HCT116 (cell line): ENCODE data around the gene MSLN. TPM values are rescaled to one million over a fixed set of nuclear protein-coding genes. Genes with fewer than 3 reads are reported as not detected.
A peak's percentile ranks its signal among the peaks of the same experiment; 100 is the strongest.

ENCODE experiments used
- ATAC-seq: fragments of 200-7000 bp; cut with Tn5 transposase; 2 replicates; pipeline ENCODE4 v1.9.1; 2020; ENCODE audit warnings: mild to moderate bottlenecking, moderate library complexity
- BruUV-seq: library from RNA; stranded (reverse); fragments of 400-500 nt; replicated peaks from 2 replicates; lab custom pipeline; 2021; lab: Mats Ljungman, UMichigan
- CTCF ChIA-PET: fragments of 300-600 bp; sonication (Branson Sonifier 250); formaldehyde crosslinking; loops from one replicate; lab custom pipeline; 2021; ENCODE audit warnings: antibody characterized with exemption; lab: Charles Lee
- POLR2A ChIA-PET: fragments of 300-600, 350-600 bp; sonication (Branson Sonifier 250); formaldehyde crosslinking; loops from one replicate; lab custom pipeline; 2021; ENCODE audit warnings: antibody characterized with exemption; lab: Charles Lee
- RAD21 ChIA-PET, 2 experiments: fragments of 300-600 bp; sonication (Branson Sonifier 250); formaldehyde crosslinking; loops; one replicate each; lab custom pipeline; 2023; ENCODE audit warnings: low total read pairs in 2 of 2; ENCODE audit not compliant: uncharacterized antibody in 2 of 2, unreplicated experiment in 2 of 2, low non-redundant PET in 1 of 2; lab: Charles Lee
- DNase-seq: peaks from one replicate; pipeline ENCODE4 v3.0.0-alpha.2; 2010; ENCODE audit warnings: low read depth, low spot score
- H2AFZ ChIP-seq: fragments of 200-600 bp; shearing (Covaris generic), sonication (generic); 2 replicates; pipeline ENCODE4 v1.6.1; 2017; ENCODE audit warnings: low read depth, mixed run types, mixed read lengths, antibody characterized with exemption, low read length; ENCODE audit not compliant: poor library complexity, severe bottlenecking
- H3K27ac ChIP-seq: 2 replicates; pipeline ENCODE4 v1.5.1; 2012; ENCODE audit warnings: low read depth, low read length
- H3K27me3 ChIP-seq: fragments of 200-600 bp; sonication (generic); 2 replicates; pipeline ENCODE4 v1.6.1; 2016; ENCODE audit warnings: mixed run types, low read length, mixed read lengths; ENCODE audit not compliant: insufficient read depth
- H3K36me3 ChIP-seq, 2 experiments: fragments of 200-500 bp in 1 of 2; fragments of 200-600 bp in 1 of 2; sonication (Bioruptor generic) in 1 of 2; sonication (generic) in 1 of 2; 2 replicates each; pipeline versions ENCODE4 v1.5.1 to v1.6.1; 2014 to 2016; ENCODE audit warnings: low read length in 2 of 2, inconsistent platforms in 1 of 2, mixed read lengths in 1 of 2, mixed run types in 1 of 2; ENCODE audit not compliant: insufficient read depth in 2 of 2, control insufficient read depth in 1 of 2
- H3K4me1 ChIP-seq, 2 experiments: fragments of 200-600 bp in 1 of 2; sonication (generic) in 1 of 2; 2 replicates each; pipeline versions ENCODE4 v1.5.1 to v1.6.1; 2012 to 2017; ENCODE audit warnings: low read length in 2 of 2, inconsistent platforms in 1 of 2, mild to moderate bottlenecking in 1 of 2, mixed read lengths in 1 of 2, mixed run types in 1 of 2, moderate library complexity in 1 of 2; ENCODE audit not compliant: insufficient read depth in 2 of 2, control insufficient read depth in 1 of 2
- H3K4me2 ChIP-seq: fragments of 200-600 bp; sonication (generic); 2 replicates; pipeline ENCODE4 v1.6.1; 2017; ENCODE audit warnings: mixed run types, low read length, mixed read lengths
- H3K4me3 ChIP-seq, 2 experiments: fragments of 200-600 bp in 1 of 2; sonication (generic) in 1 of 2; replicated peaks in 1 of 2; 2 replicates each; pipeline ENCODE4 v1.5.1; 2011 to 2016; ENCODE audit warnings: low read length in 2 of 2, control low read depth in 1 of 2, low read depth in 1 of 2, mild to moderate bottlenecking in 1 of 2, mixed read lengths in 1 of 2, mixed run types in 1 of 2
- H3K79me2 ChIP-seq: fragments of 200-600 bp; sonication (generic); 2 replicates; pipeline ENCODE4 v1.6.1; 2017; ENCODE audit warnings: mild to moderate bottlenecking, mixed run types, low read length, moderate library complexity, mixed read lengths; ENCODE audit not compliant: insufficient read depth
- H3K9ac ChIP-seq: fragments of 200-600 bp; sonication (generic); 2 replicates; pipeline ENCODE4 v1.6.1; 2016; ENCODE audit warnings: low read length, mixed read lengths
- H3K9me2 ChIP-seq: fragments of 200-600 bp; sonication (generic), shearing (Covaris generic); 2 replicates; pipeline ENCODE4 v1.6.1; 2017; ENCODE audit warnings: mixed run types, mild to moderate bottlenecking, moderate library complexity; ENCODE audit not compliant: insufficient read depth
- H3K9me3 ChIP-seq, 2 experiments: fragments of 200-500 bp in 1 of 2; fragments of 200-600 bp in 1 of 2; sonication (Bioruptor generic) in 1 of 2; sonication (generic) in 1 of 2; 2 replicates each; pipeline ENCODE4 v1.6.1; 2014 to 2017; ENCODE audit warnings: low read length in 2 of 2, mixed read lengths in 2 of 2, inconsistent platforms in 1 of 2, low read depth in 1 of 2, mild to moderate bottlenecking in 1 of 2, mixed run types in 1 of 2, moderate library complexity in 1 of 2; ENCODE audit not compliant: control insufficient read depth in 1 of 2, insufficient read depth in 1 of 2
- H4K20me1 ChIP-seq: fragments of 200-600 bp; sonication (generic), shearing (Covaris generic); 2 replicates; pipeline ENCODE4 v1.6.1; 2017; ENCODE audit warnings: mixed run types, mild to moderate bottlenecking, moderate library complexity; ENCODE audit not compliant: insufficient read depth
- CEBPB ChIP-seq: IDR thresholded peaks from 2 replicates; pipeline ENCODE4 v1.6.1; 2012; ENCODE audit warnings: low read depth
- EGR1 ChIP-seq: IDR thresholded peaks from 2 replicates; pipeline ENCODE4 v1.6.1; 2012; ENCODE audit warnings: low read depth
- EZH2phosphoT487 ChIP-seq: fragments of 200-600 bp; IDR thresholded peaks from 2 replicates; pipeline ENCODE4 v1.6.1; 2018; ENCODE audit warnings: antibody characterized with exemption, borderline replicate concordance
- JUND ChIP-seq: IDR thresholded peaks from 2 replicates; pipeline ENCODE4 v1.6.1; 2012
- POLR2AphosphoS5 ChIP-seq: IDR thresholded peaks from 2 replicates; pipeline ENCODE4 v1.6.1; 2011; ENCODE audit warnings: mild to moderate bottlenecking, low read depth, low read length, moderate library complexity
- SIN3A ChIP-seq: IDR thresholded peaks from 2 replicates; pipeline ENCODE4 v1.6.1; 2012; ENCODE audit warnings: low read depth
- SP1 ChIP-seq: IDR thresholded peaks from 2 replicates; pipeline ENCODE4 v1.6.1; 2012; ENCODE audit warnings: low read depth
- SRF ChIP-seq: IDR thresholded peaks from 2 replicates; pipeline ENCODE4 v1.6.1; 2012; ENCODE audit warnings: low read depth
- ZFX ChIP-seq: fragments of 450-650 bp; IDR thresholded peaks from 2 replicates; pipeline ENCODE4 v1.6.1; 2017
- intact Hi-C: fragments of 100-400 bp; cut with micrococcal nuclease; formaldehyde crosslinking; loops from 2 replicates; pipeline ENCODE4 v1.10.0; 2022
- total RNA-seq: library from RNA; stranded (reverse); gene quantifications from one replicate; pipeline ENCODE4 v1.2.1, GENCODE V29; 2021; ENCODE audit not compliant: unreplicated experiment
- TF ChIP-seq, protein P1 (sequence below): IDR thresholded peaks from 2 replicates; pipeline ENCODE4 v1.6.1; 2012
- TF ChIP-seq, protein P2 (sequence below): IDR thresholded peaks from 2 replicates; pipeline ENCODE4 v1.6.1; 2012; ENCODE audit warnings: low read depth

MSLN gene
- total RNA-seq, 1 experiment from 2014 or later: 40.9 TPM

DNA sequence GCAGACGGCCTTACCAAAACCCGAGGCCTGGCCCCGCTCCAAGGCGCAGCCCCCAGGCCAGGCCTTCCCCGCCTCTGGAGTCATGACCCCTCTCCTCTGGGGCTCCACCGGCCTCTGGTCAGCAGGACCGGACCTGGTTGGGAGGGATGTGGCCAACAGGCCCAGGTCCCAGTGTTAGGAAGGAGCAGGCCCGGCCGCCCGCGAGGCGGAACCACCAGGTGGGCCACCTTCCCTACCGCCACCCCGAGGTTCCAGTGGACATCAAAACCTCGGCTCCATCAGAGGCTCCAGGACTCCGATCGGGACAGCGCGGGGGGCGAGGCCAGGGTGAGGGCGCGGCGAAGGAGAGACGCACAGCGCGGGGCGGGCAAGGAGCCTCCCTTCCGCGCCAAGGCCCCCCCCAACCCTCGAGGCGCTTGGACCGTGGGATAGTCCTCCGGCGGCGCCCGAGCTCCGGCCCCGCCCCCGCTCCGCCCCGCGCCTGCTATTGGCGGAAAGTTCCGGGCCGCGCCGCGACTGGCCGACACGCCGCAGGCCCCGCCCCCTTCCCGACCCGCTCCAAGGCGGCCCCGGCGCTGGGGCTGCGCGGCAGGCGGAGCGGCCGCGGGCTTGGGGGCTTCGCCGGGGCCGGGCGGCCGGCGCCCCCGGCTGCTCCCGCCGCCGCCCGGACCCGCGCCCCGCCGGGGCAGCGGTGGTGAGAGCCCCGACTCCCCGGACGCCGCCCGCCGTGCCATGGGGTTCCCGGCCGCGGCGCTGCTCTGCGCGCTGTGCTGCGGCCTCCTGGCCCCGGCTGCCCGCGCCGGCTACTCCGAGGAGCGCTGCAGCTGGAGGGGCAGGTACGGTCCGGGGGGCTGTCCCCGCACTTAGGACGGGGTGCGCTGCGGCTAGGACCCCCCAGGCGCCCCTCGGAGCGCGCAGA is 45.7 kb upstream of the MSLN start, which contains the start of gene METRN:
Gene METRN, plus strand, starts transcription at position 561 of the 919 bp plus-strand sequence. Its CDS starts 172 bp downstream, at position 733.
- ATAC-seq (peak; percentile 64), DNase-seq (no peak)
- CTCF ChIA-PET: interaction anchor here (0.6 to 2.4 kb wide), 4 partner anchors 13 to 388 kb away, joined by 3 to 20 read pairs (median 4); no protein-coding TSS in a partner anchor
- RAD21 ChIA-PET: no interaction called here
- peaks cover 3% of the 10 kb centered on the region; the same call in 1 of the 2 replicates for H4K20me1 ChIP-seq
- no peak within 1 kb of the TSS for H2AFZ ChIP-seq
- no peaks in the 10 kb centered on the region for H3K9me2 ChIP-seq
- TF ChIP-seq POLR2AphosphoS5 (0 out of 2 replicates have a peak, but pooled peaks have one; percentile 30), JUND (no peak)
- TF ChIP-seq, all 23 proteins: peak for 1
- BruUV-seq: no TSS peak
- Histone ChIP-seq H3K9me3 (no peaks in the 10 kb centered on the region), H3K27me3 (no peaks in the 10 kb centered on the region), H3K4me3 (peak within 1 kb of the TSS; percentile 59 to 74), H3K27ac (peak within 1 kb of the TSS; percentile 92), H3K36me3 (no peaks in the 10 kb centered on the region), H3K9ac (peak within 1 kb of the TSS; percentile 85), H3K79me2 (peaks cover 19% of the 10 kb centered on the region), H3K4me1 (peaks cover 37 to 75% of the 10 kb centered on the region in 2 experiments), H3K4me2 (peak within 1 kb of the TSS; percentile 93)
- intact Hi-C loops: loop anchor here (5.0 kb wide), 2 partner anchors 162 to 342 kb away; no protein-coding TSS in a partner anchor
- POLR2A ChIA-PET: interaction anchor here (1.6 to 2.3 kb wide), 2 partner anchors 11 to 13 kb away, joined by 9 to 20 read pairs; partner anchors contain the start of genes CCDC78 and HAGHL

DNA sequence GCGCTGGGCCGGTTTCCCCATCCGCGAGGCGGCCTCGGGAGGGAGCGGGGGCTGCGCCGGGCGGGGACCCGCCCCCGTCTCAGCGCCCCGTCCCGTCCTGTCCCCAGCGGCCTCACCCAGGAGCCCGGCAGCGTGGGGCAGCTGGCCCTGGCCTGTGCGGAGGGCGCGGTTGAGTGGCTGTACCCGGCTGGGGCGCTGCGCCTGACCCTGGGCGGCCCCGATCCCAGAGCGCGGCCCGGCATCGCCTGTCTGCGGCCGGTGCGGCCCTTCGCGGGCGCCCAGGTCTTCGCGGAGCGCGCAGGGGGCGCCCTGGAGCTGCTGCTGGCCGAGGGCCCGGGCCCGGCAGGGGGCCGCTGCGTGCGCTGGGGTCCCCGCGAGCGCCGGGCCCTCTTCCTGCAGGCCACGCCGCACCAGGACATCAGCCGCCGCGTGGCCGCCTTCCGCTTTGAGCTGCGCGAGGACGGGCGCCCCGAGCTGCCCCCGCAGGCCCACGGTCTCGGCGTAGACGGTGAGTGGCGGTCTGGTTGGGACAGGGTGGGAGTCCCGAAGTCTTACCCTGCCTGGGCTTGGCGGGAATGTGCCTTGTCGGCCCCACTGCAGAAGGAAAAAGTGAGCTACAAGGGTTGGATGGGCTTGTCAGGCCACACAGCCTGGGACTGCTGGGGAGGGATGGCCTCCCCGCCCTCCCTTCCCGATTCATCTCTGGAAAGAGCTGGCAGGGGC is 44.9 kb upstream of the MSLN start:
- ChIA-PET CTCF (interaction anchor here (0.6 to 2.4 kb wide), 7 partner anchors 11 to 627 kb away, joined by 3 to 20 read pairs (median 4); partner anchors contain the start of genes CCDC78, CHTF18 and RPUSD1), RAD21 (interaction anchor here in 1 of 2 experiments (1.1 kb wide), 1 partner anchor 13 kb away, joined by 3 read pairs; no protein-coding TSS in a partner anchor), POLR2A (interaction anchor here (1.6 to 2.3 kb wide), 2 partner anchors 10 to 13 kb away, joined by 9 to 20 read pairs; partner anchors contain the start of genes CCDC78 and HAGHL)
- Histone ChIP-seq H3K4me1 (peaks cover 42 to 75% of the 10 kb centered on the region in 2 experiments), H3K27ac (peak overlapping the region; percentile 92), H3K27me3 (no peaks in the 10 kb centered on the region), H3K9ac (peak overlapping the region; percentile 85), H3K9me3 (no peaks in the 10 kb centered on the region), H3K4me2 (peak overlapping the region; percentile 93), H4K20me1 (peaks cover 3% of the 10 kb centered on the region; the same call in 1 of the 2 replicates), H3K4me3 (peak overlapping the region; percentile 59 to 74), H3K79me2 (peaks cover 19% of the 10 kb centered on the region), H2AFZ (no peak overlapping the region), H3K9me2 (no peaks in the 10 kb centered on the region), H3K36me3 (no peaks in the 10 kb centered on the region)
- intact Hi-C loops: no loop called here
- ATAC-seq (peak; percentile 17), DNase-seq (no peak)
- BruUV-seq: no TSS peak
- TF ChIP-seq JUND: no peak
- no peak for TF ChIP-seq SIN3A
- TF ChIP-seq ZFX: peak; percentile 81
- TF ChIP-seq SP1: no peak
- peak; percentile 42 for TF ChIP-seq POLR2AphosphoS5
- TF ChIP-seq, protein P1, sequence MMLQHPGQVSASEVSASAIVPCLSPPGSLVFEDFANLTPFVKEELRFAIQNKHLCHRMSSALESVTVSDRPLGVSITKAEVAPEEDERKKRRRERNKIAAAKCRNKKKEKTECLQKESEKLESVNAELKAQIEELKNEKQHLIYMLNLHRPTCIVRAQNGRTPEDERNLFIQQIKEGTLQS: no peak
- TF ChIP-seq EZH2phosphoT487: no peak
- no peak for TF ChIP-seq CEBPB
- TF ChIP-seq, protein P2, sequence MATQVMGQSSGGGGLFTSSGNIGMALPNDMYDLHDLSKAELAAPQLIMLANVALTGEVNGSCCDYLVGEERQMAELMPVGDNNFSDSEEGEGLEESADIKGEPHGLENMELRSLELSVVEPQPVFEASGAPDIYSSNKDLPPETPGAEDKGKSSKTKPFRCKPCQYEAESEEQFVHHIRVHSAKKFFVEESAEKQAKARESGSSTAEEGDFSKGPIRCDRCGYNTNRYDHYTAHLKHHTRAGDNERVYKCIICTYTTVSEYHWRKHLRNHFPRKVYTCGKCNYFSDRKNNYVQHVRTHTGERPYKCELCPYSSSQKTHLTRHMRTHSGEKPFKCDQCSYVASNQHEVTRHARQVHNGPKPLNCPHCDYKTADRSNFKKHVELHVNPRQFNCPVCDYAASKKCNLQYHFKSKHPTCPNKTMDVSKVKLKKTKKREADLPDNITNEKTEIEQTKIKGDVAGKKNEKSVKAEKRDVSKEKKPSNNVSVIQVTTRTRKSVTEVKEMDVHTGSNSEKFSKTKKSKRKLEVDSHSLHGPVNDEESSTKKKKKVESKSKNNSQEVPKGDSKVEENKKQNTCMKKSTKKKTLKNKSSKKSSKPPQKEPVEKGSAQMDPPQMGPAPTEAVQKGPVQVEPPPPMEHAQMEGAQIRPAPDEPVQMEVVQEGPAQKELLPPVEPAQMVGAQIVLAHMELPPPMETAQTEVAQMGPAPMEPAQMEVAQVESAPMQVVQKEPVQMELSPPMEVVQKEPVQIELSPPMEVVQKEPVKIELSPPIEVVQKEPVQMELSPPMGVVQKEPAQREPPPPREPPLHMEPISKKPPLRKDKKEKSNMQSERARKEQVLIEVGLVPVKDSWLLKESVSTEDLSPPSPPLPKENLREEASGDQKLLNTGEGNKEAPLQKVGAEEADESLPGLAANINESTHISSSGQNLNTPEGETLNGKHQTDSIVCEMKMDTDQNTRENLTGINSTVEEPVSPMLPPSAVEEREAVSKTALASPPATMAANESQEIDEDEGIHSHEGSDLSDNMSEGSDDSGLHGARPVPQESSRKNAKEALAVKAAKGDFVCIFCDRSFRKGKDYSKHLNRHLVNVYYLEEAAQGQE: no peak
- TF ChIP-seq SRF: no peak
- no peak for TF ChIP-seq EGR1
